Upper lobe of left lung (tissue), 4 donors: ENCODE measurements around the gene ODF4.

ENCODE experiments used
- CTCF ChIP-seq, 6 experiments: fragments of 450-650 bp in 4 of 6; fragments of 200-600 bp in 2 of 6; sonication (generic) in 2 of 6; IDR thresholded peaks; one replicate each; pipeline ENCODE4 v1.5.1; 2016 to 2019; ENCODE audit warnings: antibody characterized with exemption in 6 of 6
- EP300 ChIP-seq, 4 donors: sonication (generic); formaldehyde crosslinking; IDR thresholded peaks; one replicate each; pipeline ENCODE4 v1.5.1; 2017; ENCODE audit warnings: antibody characterized with exemption in 4 of 4, control low read depth in 2 of 4
- POLR2A ChIP-seq, 4 donors: fragments of 450-650 bp; IDR thresholded peaks; one replicate each; pipeline ENCODE4 v1.5.1; 2016 to 2017; ENCODE audit warnings: antibody characterized with exemption in 4 of 4, mild to moderate bottlenecking in 2 of 4

- TF ChIP-seq CTCF (IDR thresholded peaks at IDR 0.05) (no peak), POLR2A (IDR thresholded peaks at IDR 0.05) (no peak), EP300 (IDR thresholded peaks at IDR 0.05) (no peak)
These were observed 44.8 kb upstream of the ODF4 start for GRCh38 chr17:8294814-8295316.
